C4-2B (cell line): Measurements from ENCODE around the gene ZACN.

Source experiments
- ZFX ChIP-seq: fragments of 450-650 bp; IDR thresholded peaks from 2 replicates; pipeline ENCODE4 v1.6.1; 2017
- TF ChIP-seq, protein P1 (sequence below): fragments of 450-650 bp; conservative IDR thresholded peaks from 2 replicates; pipeline ENCODE4 v1.5.1; 2017; ENCODE audit warnings: mild to moderate bottlenecking

DNA sequence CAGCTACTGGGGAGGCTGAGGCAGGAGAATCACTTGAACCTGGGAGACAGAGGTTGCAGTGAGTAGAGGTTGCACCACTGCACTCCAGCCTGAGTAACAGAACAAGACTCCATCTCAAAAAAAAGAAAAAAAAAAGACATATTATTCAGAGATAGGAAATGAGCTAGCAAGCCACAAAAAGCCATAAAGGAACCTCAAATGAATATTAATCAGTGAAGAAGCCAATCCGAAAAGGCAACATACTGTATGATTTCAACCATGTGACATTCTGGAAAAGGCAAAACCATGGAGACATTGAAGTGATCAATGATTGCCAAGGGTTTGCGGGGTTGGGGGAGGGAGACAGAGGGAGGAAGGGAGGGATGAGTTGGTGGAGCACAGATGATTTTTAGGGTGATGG is 33.0 kb downstream of the ZACN start:
- TF ChIP-seq, protein P1, sequence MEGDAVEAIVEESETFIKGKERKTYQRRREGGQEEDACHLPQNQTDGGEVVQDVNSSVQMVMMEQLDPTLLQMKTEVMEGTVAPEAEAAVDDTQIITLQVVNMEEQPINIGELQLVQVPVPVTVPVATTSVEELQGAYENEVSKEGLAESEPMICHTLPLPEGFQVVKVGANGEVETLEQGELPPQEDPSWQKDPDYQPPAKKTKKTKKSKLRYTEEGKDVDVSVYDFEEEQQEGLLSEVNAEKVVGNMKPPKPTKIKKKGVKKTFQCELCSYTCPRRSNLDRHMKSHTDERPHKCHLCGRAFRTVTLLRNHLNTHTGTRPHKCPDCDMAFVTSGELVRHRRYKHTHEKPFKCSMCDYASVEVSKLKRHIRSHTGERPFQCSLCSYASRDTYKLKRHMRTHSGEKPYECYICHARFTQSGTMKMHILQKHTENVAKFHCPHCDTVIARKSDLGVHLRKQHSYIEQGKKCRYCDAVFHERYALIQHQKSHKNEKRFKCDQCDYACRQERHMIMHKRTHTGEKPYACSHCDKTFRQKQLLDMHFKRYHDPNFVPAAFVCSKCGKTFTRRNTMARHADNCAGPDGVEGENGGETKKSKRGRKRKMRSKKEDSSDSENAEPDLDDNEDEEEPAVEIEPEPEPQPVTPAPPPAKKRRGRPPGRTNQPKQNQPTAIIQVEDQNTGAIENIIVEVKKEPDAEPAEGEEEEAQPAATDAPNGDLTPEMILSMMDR: no peak
- TF ChIP-seq ZFX: no peak
